GM23338 (cell line): ENCODE data around the gene ATF6.
A peak's percentile ranks its signal among the peaks of the same experiment; 100 is the strongest.

Source experiments
- CREB1 ChIP-seq: fragments of 250-450 bp; sonication (Bioruptor Pico); IDR thresholded peaks from 2 replicates; pipeline ENCODE4 v1.5.0; 2020; ENCODE audit warnings: low read depth, mild to moderate bottlenecking, moderate library complexity
- EZH2 ChIP-seq: fragments of 200-600 bp; sonication (generic); IDR thresholded peaks from one replicate; pipeline ENCODE4 v1.8.0; 2017; ENCODE audit warnings: antibody characterized with exemption, mild to moderate bottlenecking, low read depth; ENCODE audit not compliant: unreplicated experiment
- EZH2phosphoT487 ChIP-seq: fragments of 200-600 bp; sonication (generic); IDR thresholded peaks from one replicate; pipeline ENCODE4 v1.8.1; 2018; ENCODE audit warnings: antibody characterized with exemption; ENCODE audit not compliant: unreplicated experiment
- JUNB ChIP-seq: IDR thresholded peaks from one replicate; pipeline ENCODE4 v1.6.1; 2016; ENCODE audit warnings: antibody characterized with exemption; ENCODE audit not compliant: unreplicated experiment
- NANOG ChIP-seq: IDR thresholded peaks from 2 replicates; pipeline ENCODE4 v1.6.1; 2016; ENCODE audit warnings: antibody characterized with exemption, borderline replicate concordance
- POLR2AphosphoS5 ChIP-seq: IDR thresholded peaks from 2 replicates; pipeline ENCODE4 v1.6.1; 2016; ENCODE audit warnings: antibody characterized with exemption, low read depth
- REST ChIP-seq: IDR thresholded peaks from one replicate; pipeline ENCODE4 v1.6.1; 2018; ENCODE audit warnings: antibody characterized with exemption; ENCODE audit not compliant: unreplicated experiment
- STAT1 ChIP-seq: IDR thresholded peaks from one replicate; pipeline ENCODE4 v1.6.1; 2016; ENCODE audit warnings: antibody characterized with exemption; ENCODE audit not compliant: unreplicated experiment
- ZNF114 ChIP-seq: fragments of 250-450 bp; sonication (Bioruptor Pico); IDR thresholded peaks from 2 replicates; pipeline ENCODE4 v1.5.0; 2020; ENCODE audit warnings: mild to moderate bottlenecking, moderate library complexity
- ZNF331 ChIP-seq: fragments of 250-450 bp; sonication (Bioruptor Pico); IDR thresholded peaks from 2 replicates; pipeline ENCODE4 v1.5.0; 2020; ENCODE audit warnings: low read depth, mild to moderate bottlenecking, moderate library complexity
- TF ChIP-seq, protein P1 (sequence below), 2 experiments: fragments of 200-600 bp in 1 of 2; sonication (generic) in 1 of 2; conservative IDR thresholded peaks; 2 replicates each; pipeline versions ENCODE4 v1.5.1 to v1.6.1; 2016 to 2017; ENCODE audit warnings: antibody characterized with exemption in 2 of 2, low read depth in 2 of 2, mild to moderate bottlenecking in 2 of 2, moderate library complexity in 1 of 2

GRCh38 chr1:161792740-161793139 lies 26.6 kb downstream of the ATF6 start:
- TF ChIP-seq EZH2phosphoT487 = no peak
- TF ChIP-seq EZH2 = no peak
- TF ChIP-seq REST = no peak
- no peak for TF ChIP-seq ZNF331 (CRISPR knock-in tag)
- TF ChIP-seq, protein P1, sequence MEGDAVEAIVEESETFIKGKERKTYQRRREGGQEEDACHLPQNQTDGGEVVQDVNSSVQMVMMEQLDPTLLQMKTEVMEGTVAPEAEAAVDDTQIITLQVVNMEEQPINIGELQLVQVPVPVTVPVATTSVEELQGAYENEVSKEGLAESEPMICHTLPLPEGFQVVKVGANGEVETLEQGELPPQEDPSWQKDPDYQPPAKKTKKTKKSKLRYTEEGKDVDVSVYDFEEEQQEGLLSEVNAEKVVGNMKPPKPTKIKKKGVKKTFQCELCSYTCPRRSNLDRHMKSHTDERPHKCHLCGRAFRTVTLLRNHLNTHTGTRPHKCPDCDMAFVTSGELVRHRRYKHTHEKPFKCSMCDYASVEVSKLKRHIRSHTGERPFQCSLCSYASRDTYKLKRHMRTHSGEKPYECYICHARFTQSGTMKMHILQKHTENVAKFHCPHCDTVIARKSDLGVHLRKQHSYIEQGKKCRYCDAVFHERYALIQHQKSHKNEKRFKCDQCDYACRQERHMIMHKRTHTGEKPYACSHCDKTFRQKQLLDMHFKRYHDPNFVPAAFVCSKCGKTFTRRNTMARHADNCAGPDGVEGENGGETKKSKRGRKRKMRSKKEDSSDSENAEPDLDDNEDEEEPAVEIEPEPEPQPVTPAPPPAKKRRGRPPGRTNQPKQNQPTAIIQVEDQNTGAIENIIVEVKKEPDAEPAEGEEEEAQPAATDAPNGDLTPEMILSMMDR (conservative IDR thresholded peaks at IDR 0.05; ENCODE audit: low read depth in 2 of 2) = peak; percentile 71 to 74
- TF ChIP-seq STAT1 = no peak
- TF ChIP-seq JUNB = no peak
- no peak for TF ChIP-seq NANOG
- no peak for TF ChIP-seq CREB1 (CRISPR knock-in tag)
- TF ChIP-seq POLR2AphosphoS5 = no peak
- TF ChIP-seq ZNF114 = no peak
